NB4 (cell line): Measurements from ENCODE around the gene ALKBH3.

ENCODE experiments used
- CTCF ChIP-seq: IDR thresholded peaks from one replicate; pipeline ENCODE4 v1.5.1; 2012; ENCODE audit warnings: low read depth, low read length
- MAX ChIP-seq: IDR thresholded peaks from 2 replicates; pipeline ENCODE4 v1.6.1; 2011; ENCODE audit warnings: low read depth, low read length
- POLR2A ChIP-seq: IDR thresholded peaks from 2 replicates; pipeline ENCODE4 v1.6.1; 2011; ENCODE audit warnings: mild to moderate bottlenecking; ENCODE audit not compliant: insufficient read length; ENCODE audit errors: extremely low read depth

- TF ChIP-seq CTCF = no peak
- TF ChIP-seq POLR2A = no peak
- no peak for TF ChIP-seq MAX
These were observed 74.9 kb downstream of the ALKBH3 start for GRCh38 chr11:43955381-43956118.
